NCI-H146 (cell line): ENCODE data around the gene UCHL3.

Experiments used
- DNase-seq: peaks from one replicate; lab custom pipeline; 2025; lab: John Stamatoyannopoulos, UW

Gene UCHL3

DNA sequence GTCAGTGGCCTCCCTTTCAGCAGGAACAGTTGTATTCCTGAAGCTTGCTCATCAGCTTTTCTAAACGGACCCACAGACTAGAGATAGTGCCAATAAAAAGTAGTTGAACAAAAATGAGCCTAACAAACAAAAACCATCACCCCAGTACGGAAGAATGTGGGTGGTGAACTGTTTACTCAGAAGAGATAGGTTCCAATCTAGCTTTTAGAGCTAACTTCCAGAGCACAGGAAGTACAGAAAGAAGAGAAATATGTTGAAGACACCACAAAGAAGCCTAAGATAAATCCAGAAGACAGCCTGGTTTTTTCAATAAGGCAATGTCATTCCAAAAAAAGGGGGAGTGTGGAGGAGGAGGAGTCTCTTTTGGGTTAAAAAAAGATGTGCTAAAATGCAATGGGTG is 83.7 kb downstream of the UCHL3 start:
- DNase-seq, result no peak

DNA sequence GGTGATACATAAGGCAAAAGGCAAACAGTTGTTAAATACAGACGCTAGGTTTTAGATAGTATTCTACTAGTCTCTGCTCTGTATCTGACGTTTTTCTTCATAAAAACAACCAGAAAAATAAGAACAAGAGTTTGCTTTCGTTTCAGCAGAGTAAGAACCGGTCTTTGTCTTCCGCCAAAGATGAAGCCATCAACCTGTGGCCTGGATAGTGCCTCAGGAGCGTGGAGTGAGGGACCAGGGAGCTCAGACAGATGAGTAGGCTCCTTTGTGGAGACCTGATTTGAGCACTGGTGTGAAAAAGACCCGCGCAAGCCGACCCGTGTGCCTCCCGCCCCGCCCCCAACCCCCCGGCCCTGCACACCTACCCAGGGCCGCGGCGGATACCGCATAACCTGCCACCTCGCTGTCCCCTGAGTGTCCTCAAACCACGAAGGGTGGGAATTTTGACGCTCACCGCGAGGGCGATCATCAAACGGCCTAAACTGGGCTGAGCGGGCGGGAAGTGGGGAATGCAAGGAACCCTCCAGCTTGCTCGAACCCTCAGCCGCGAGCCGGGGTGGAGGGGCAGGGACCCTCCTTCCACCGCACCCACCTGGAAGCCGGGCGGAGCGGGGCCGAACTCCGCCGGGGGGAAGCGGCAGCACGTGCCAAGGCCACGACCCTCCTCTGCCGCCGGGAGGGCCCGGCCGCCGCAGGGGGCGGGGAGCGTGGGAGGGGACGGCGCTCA is 85.7 kb downstream of the UCHL3 start:
- DNase-seq, result no peak

DNA sequence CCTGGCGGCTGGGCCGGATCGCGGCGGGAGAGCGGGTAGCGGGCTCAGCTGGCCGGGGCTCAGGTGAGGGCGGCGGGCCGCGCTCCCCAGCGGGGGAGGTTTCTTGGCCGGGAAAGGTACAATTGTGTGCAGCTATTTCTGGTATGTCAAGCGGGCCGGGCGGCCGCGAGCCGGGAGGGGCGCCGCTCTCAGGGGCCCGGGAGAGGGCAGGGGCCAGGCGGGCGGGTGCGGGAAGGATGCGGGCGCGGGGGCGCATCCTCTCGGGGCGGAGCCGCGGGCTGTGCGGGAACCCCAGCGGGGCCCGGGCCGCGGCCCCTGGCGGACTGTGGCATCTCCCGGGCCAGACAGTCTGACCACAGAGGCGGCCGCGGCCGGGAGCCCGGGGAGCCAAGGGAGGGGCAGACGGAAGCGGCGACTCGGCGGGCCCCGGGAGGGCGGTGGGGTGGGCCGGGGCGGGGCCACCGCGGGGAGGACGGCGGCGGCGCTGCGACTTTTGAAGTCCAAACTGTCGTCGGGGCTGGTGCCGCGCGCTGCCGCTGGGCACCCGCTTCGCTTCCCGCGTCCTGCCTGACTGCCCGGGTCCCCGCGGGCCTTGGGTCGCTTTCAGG is 86.3 kb downstream of the UCHL3 start, which contains the start of gene LMO7:
TSS of gene LMO7 (plus strand) at position 503 of the 608 bp plus-strand sequence. CDS start 328 bp downstream, outside the sequence.
- DNase-seq, result peak; percentile 83

DNA sequence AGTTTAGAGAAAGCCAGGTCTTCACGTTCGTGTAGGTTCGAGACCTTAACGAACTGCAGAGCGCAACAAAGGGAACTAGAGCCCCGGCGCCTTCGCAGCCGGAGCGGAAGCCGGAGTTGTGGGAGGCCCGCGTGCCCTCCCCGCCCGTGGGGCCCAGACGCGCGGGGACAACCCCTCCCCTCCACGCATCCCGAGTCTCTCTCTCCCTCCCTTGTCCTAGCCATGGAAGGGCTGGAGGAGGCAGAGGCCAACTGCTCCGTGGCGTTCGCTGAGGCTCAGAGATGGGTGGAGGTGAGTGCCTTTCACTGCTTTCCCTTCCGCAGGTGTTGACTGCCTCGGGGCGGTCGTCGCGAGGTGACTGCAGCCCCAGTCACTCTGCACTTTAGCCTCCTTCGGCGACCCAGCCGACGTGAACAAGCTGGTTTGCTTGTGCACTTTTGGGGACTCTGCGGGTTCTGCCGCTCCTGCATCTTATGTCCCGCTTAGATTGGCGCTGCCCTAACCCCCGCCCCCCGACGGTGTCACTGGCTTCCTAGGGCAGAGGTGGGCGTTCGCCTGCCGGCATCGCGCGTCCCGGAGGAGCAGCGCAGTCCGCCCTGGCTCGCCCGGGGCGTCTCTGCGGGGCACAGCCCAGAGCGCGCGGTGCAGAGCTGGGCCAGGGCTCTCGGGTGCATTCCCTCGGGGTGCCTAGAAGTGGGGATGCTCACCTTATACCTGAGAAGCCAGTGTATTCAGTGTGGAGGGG is 87.0 kb downstream of the UCHL3 start:
- DNase-seq, result peak; percentile 87

DNA sequence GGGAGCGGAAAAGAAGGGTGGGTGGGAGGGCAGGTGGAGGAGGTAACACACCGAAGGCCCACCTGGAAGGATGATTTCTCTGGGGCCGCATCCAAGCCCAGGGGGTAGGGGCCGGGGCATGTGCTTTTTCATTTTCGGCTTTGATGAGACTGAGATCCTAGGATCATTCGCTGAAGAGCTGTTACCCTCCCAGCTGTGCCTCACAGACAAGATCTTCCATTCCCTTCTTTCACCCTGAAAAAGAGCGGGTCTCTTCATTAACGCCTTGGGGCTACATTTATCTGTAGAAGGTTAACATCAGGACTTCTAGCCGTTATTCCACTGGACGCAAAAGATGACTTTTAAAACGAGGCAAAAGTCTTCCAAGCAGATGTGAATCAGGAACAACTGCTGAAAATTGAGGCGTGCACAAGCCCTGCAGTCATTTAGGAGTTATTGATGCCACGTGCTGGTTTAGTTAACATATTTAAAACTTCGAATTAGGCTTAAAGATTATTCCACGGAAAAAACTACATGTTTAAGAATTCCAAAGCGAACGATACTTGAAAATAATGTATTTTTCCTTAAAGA is 87.7 kb downstream of the UCHL3 start:
- DNase-seq, result peak; percentile 70

DNA sequence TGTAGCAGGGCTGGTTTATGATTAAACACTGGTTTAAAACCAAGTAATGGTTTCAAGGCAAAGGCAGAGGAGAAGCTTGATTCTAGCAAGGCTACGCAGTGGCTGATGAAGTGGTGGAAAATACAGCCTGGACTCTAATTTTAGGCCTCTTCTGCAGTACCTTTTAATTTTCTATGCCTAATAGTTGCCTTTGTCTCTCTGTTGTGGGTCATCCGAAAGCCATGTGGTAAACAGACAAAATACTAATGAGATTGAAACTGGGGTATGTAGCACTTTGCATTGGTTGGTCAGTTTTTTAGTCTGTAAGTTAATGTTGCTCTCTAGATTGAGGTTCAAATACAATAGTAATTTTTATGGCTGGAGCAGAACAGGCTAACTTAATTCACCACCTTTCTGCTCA is 89.9 kb downstream of the UCHL3 start:
- no peak for DNase-seq

DNA sequence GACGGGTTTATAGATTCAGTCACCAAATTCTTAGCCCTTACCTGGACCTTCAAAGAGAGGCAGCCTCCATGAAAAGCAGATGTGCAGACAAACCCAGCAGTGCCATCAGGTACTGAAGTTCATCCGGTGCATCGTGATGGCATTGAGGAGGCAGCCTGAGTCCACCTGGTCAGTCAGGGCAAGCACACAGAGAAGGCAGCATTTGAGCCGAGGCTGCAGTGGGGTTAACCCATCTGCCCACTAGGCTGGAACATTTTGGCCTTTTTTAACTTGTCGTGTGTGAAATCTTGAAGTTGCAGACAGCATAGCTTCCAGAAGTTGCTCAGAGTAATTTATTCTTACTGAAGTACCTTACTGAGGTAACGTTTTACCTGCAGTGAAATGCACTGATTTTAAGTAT is 91.4 kb downstream of the UCHL3 start:
- DNase-seq, result no peak

DNA sequence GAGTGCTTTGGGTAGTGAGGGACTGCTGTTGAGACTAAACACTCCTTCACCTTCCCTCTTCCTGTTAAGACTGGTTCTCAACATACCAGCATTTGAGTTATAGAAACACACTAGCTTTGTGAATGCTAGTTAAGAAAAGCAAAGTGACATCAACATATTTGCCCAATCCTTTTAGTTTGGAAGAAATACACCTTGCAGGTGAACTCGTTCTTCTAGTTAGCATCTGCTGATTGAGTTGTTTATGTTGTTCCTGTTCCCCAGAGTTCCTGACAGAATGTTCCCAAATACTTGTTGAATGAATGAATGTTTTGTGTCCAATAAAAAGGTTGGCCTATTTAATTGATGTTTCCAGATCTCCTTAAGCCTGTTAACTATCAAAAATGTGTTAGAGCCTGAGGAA is 93.6 kb downstream of the UCHL3 start:
- no peak for DNase-seq

DNA sequence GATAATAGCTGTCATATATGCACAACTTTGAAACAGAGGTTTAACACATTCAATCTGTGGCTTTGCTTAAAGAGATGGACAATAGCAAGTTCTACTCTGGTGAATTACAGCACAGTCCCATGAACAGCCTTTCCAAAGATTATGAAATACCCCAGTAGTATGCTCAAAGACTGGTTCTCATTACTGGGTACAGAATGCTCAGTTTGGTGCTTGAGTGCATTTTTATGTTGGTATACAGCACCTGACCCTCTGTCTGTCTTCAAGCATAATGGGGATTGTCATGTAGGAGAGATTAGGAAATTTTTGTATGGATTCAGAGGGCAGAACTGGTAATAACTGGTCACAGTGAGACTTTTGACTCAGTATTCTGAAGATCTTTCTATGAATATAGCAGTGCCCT is 94.1 kb downstream of the UCHL3 start:
- no peak for DNase-seq

DNA sequence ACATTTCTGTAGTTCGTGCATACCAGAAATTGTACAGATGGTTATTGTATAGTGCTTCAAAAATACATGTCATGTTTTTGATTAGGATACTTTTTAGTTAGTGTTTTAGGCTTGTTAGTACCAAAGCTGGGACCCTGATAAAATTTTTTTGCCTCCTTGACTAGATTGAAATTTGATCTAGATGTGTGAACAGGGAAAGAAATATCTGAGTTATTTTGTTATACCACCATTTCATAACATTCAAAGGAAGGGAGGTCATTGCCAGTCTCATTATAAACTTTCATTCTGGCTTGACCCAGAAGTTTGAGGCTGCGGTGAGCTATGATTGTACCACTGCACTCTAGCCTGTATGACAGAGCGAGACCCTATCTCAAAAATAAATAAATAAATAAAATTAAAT is 95.5 kb downstream of the UCHL3 start:
- no peak for DNase-seq

DNA sequence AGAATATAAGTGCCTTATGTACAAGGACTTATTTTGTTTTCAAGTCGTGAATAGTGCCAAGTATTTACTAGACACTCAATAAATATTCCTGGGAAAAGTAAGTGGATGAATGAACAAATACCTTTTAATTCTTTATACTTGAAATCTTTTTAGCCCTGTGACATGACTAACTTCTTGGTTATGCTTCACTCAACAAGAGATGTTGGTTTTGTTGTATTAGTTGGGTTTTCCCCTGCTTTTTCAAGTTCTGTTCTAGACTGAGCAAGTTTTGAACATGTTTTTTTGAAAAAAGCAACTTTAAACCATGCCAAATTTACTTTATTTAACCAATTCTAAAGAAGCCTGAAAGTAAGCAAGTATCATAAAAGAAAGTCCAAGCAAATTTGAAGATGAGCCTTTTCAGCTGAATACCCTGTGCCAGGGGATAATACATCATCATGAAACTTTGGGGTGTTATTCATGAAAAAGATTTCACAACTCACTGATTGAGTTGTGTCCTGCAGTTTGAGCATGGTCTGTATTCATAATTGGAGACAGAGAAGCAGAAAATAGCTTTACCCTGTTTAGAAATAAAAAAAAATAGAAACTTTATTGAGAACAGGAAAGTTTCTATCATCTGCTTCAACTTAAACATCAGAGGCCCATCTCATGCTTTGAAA is 97.7 kb downstream of the UCHL3 start:
- DNase-seq, result no peak

DNA sequence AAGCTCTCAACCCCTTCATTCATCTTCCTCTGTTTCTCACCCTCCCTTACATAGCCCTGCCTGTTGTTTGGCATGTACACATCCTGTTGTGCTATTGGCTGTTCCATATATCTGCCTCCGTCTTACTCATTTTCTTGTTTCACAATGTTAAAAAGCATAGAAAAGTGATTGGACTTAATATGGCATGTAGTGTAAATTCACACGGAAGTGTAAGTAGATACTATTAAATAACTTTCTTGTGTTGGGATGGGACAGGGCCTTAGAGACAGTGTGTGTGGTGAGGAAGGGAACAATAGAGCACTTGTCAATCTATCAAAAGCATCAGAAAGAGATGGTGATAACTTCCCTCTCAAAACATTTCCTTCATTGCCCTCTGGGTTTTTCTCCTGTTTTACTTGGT is 98.9 kb downstream of the UCHL3 start:
- no peak for DNase-seq

DNA sequence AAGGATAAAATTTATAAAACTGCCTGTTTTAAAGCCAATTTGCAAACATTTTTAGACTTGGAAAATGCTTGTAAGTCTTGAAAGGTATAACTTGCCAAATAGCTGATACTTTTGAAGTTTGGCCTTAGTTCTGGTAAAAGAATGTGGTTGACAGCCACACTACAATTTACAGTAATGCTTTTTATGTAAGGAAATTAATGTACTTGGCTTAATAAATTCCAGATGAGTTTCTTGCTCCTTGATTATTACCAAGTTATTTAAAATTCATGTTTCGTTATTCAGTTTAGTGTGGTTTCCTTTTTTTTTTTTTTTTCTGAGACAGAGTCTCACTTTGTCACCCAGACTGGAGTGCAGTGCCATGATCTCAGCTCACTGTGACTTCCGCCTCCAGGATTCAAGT is 101.4 kb downstream of the UCHL3 start:
- DNase-seq, result no peak

DNA sequence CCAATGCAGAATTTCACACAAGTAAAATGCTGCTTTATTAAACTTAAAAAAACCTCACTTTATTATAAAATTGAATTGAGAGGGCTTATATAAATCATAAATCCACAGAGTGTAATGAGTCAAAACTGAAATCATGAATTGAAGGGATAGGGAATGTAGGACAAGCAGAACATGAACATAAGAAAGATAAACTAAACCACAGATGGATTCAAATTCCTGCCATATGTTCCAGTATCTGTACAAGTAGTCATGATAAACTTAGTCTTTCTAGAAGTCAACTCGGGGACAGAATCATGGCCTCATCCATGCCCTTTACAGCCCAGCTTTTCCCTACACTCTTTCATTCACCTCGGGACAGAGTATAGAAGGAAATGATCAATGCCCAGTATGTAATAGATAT is 103.1 kb downstream of the UCHL3 start:
- DNase-seq, result no peak
